OCI-LY3 (cell line): ENCODE results near the gene ORM1.

Experiments used
- EZH2phosphoT487 ChIP-seq: fragments of 200-600 bp; shearing (Covaris generic); IDR thresholded peaks from 2 replicates; pipeline ENCODE4 v1.6.1; 2018; ENCODE audit warnings: antibody characterized with exemption, mixed run types, low read depth
- TF ChIP-seq, protein P1 (sequence below): fragments of 200-600, 300-600 bp; sonication (generic); IDR thresholded peaks from 2 replicates; pipeline ENCODE4 v1.5.1; 2014; ENCODE audit warnings: antibody characterized with exemption, low read length, low read depth

DNA sequence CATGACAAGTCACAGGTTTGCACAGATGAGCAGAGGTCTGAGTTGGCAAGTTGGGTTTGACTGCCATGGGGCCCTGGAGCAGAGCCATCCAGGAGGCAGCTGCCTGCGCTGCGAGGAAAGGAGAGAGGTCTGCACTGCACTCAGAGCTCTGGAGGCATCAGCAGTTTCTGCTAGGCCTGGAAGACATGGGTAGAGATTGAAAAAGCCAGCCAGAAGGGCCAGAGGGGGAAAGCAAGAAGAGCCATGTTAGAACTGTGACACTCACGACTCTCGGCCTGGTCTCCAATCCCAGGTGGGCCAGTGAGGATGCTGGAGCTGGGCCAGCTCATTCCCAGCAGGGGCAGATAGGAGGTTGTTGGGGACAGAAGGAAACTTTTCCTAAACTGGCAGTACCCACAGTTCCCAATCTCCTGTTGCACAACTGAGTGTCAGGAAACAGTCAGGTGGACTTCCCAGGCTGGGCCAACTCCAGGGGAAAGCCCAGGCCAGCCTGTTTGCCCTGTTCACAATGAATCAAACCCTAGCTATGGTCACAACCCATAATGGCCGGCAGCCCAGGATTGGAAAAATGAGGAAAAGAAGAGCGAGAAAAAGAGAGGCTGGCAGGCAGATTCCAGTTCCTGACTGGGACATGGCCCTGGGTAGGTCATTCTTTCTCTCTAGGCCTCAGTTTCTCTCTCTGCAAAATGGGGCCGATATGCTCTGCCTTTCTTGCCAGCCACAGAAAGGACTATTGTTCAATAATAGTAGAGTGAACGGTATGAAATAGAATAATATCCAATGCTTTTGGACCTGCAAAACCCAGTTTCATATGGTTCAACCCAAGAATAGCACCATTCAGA lies 7.8 kb upstream of the ORM1 start:
- TF ChIP-seq, protein P1, sequence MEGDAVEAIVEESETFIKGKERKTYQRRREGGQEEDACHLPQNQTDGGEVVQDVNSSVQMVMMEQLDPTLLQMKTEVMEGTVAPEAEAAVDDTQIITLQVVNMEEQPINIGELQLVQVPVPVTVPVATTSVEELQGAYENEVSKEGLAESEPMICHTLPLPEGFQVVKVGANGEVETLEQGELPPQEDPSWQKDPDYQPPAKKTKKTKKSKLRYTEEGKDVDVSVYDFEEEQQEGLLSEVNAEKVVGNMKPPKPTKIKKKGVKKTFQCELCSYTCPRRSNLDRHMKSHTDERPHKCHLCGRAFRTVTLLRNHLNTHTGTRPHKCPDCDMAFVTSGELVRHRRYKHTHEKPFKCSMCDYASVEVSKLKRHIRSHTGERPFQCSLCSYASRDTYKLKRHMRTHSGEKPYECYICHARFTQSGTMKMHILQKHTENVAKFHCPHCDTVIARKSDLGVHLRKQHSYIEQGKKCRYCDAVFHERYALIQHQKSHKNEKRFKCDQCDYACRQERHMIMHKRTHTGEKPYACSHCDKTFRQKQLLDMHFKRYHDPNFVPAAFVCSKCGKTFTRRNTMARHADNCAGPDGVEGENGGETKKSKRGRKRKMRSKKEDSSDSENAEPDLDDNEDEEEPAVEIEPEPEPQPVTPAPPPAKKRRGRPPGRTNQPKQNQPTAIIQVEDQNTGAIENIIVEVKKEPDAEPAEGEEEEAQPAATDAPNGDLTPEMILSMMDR, result no peak
- no peak for TF ChIP-seq EZH2phosphoT487
